Measurements from ENCODE around the gene SF3A1. TPM values are rescaled to one million over a fixed set of nuclear protein-coding genes. Genes with fewer than 3 reads are reported as not detected.

The SF3A1 gene
- total and polyA plus RNA-seq, 2 experiments from 2014 or later, result 45.8 to 84.6 TPM

GRCh38 chr22:30297276-30297990, 59.3 kb downstream of the SF3A1 start:
- TF ChIP-seq CTCF (IDR thresholded peaks at IDR 0.05; ENCODE audit: poor library complexity), result no peak
- no peak for TF ChIP-seq EZH2 (IDR thresholded peaks at IDR 0.05; ENCODE audit: borderline replicate concordance)
- Histone ChIP-seq H3K36me3 (replicated peaks; ENCODE audit: insufficient read depth, low read depth) (no peaks in the 10 kb centered on the region), H4K20me1 (ENCODE audit: insufficient read depth, poor library complexity, severe bottlenecking) (no peaks in the 10 kb centered on the region), H3K9me2 (replicated peaks; ENCODE audit: insufficient read depth) (no peaks in the 10 kb centered on the region), H3K9me3 (ENCODE audit: low read depth) (no peaks in the 10 kb centered on the region), H3K4me3 (no peak overlapping the region), H2AFZ (no peak overlapping the region), H3K27ac (no peak overlapping the region), H3K4me1 (ENCODE audit: insufficient read depth) (peaks cover 6% of the 10 kb centered on the region), H3K27me3 (no peaks in the 10 kb centered on the region), H3K4me2 (no peak overlapping the region), H3K79me2 (peaks cover 2% of the 10 kb centered on the region)
- DNase-seq (ENCODE audit: low spot score), result no peak
- WGBS (ENCODE audit: low lambda C conversion rate, missing lambda C conversion rate), result 92% methylated on average over 11 of the region's 11 CpGs

- TF ChIP-seq CTCF (IDR thresholded peaks at IDR 0.05; ENCODE audit: poor library complexity) (no peak), EZH2 (IDR thresholded peaks at IDR 0.05; ENCODE audit: borderline replicate concordance) (no peak), EZH2phosphoT487 (IDR thresholded peaks at IDR 0.05; ENCODE audit: low read depth, severe bottlenecking, unreplicated experiment) (no peak)
- Histone ChIP-seq H3K9me2 (replicated peaks; ENCODE audit: insufficient read depth) (no peaks in the 10 kb centered on the region), H4K20me1 (ENCODE audit: insufficient read depth, poor library complexity, severe bottlenecking) (no peaks in the 10 kb centered on the region), H3K4me3 (no peak overlapping the region), H3K4me1 (ENCODE audit: insufficient read depth) (peaks cover under 1% of the 10 kb centered on the region), H3K27ac (no peak overlapping the region), H3K4me2 (no peak overlapping the region), H3K36me3 (replicated peaks; ENCODE audit: insufficient read depth, low read depth) (no peaks in the 10 kb centered on the region), H3K9me3 (ENCODE audit: low read depth) (no peaks in the 10 kb centered on the region), H2AFZ (no peak overlapping the region), H3K27me3 (no peaks in the 10 kb centered on the region), H3K79me2 (peaks cover 2% of the 10 kb centered on the region)
- WGBS (ENCODE audit: low lambda C conversion rate, missing lambda C conversion rate), result 92% methylated on average over 3 of the region's 3 CpGs
- no peak for DNase-seq (ENCODE audit: low spot score)
Measured at GRCh38 chr22:30296833-30297232, 59.9 kb downstream of the SF3A1 start.

- Histone ChIP-seq H3K79me2 (peaks cover 2% of the 10 kb centered on the region), H3K4me3 (no peak overlapping the region), H2AFZ (no peak overlapping the region), H3K9me3 (ENCODE audit: low read depth) (no peaks in the 10 kb centered on the region), H3K36me3 (replicated peaks; ENCODE audit: insufficient read depth, low read depth) (no peaks in the 10 kb centered on the region), H3K27ac (no peak overlapping the region), H3K27me3 (no peaks in the 10 kb centered on the region), H4K20me1 (ENCODE audit: insufficient read depth, poor library complexity, severe bottlenecking) (no peaks in the 10 kb centered on the region), H3K4me2 (no peak overlapping the region), H3K4me1 (ENCODE audit: insufficient read depth) (no peaks in the 10 kb centered on the region), H3K9me2 (replicated peaks; ENCODE audit: insufficient read depth) (no peaks in the 10 kb centered on the region)
- 91% methylated on average over 4 of the region's 4 CpGs for WGBS (ENCODE audit: low lambda C conversion rate, missing lambda C conversion rate)
- TF ChIP-seq CTCF (IDR thresholded peaks at IDR 0.05; ENCODE audit: poor library complexity), result no peak
- no peak for TF ChIP-seq EZH2phosphoT487 (IDR thresholded peaks at IDR 0.05; ENCODE audit: low read depth, severe bottlenecking, unreplicated experiment)
- no peak for TF ChIP-seq EZH2 (IDR thresholded peaks at IDR 0.05; ENCODE audit: borderline replicate concordance)
- no peak for DNase-seq (ENCODE audit: low spot score)
Measured at GRCh38 chr22:30296324-30296723, 60.4 kb downstream of the SF3A1 start.

Measured in hepatocyte (in vitro differentiated cells).